Measurements from ENCODE around the gene SOX30.
A peak's percentile ranks its signal among the peaks of the same experiment; 100 is the strongest.
"Not testable (repeated sequence)": the region's sequence is repeated elsewhere in the genome, so short reads cannot be mapped to it uniquely, and the experiment has no call there.

Gene SOX30

GRCh38 chr5:157652377-157652692 is at the start of gene SOX30:
TSS of gene SOX30 (minus strand) at chr5:157652438. CDS start at chr5:157652078, 360 bp downstream.
- DNase-seq (ENCODE audit: low read depth in 4 of 4, low spot score in 1 of 4): no peak

- not testable (repeated sequence) for DNase-seq (ENCODE audit: low read depth in 4 of 4, low spot score in 1 of 4)
Observed at GRCh38 chr5:157698674-157699073, 46.4 kb upstream of the SOX30 start.

- DNase-seq (ENCODE audit: low read depth in 4 of 4, low spot score in 1 of 4): not testable (repeated sequence)
Observed at GRCh38 chr5:157696154-157696553, 43.9 kb upstream of the SOX30 start.

- not testable (repeated sequence) for DNase-seq (ENCODE audit: low read depth in 4 of 4, low spot score in 1 of 4)
Observed at GRCh38 chr5:157693816-157694215, 41.6 kb upstream of the SOX30 start.

GRCh38 chr5:157690690-157691433 is 38.6 kb upstream of the SOX30 start:
- DNase-seq (ENCODE audit: low read depth in 4 of 4, low spot score in 1 of 4): no peak

GRCh38 chr5:157689942-157690689 is 37.9 kb upstream of the SOX30 start:
- peak in 1 of 4 experiments; percentile 10 for DNase-seq (ENCODE audit: low read depth in 4 of 4, low spot score in 1 of 4)

- DNase-seq (ENCODE audit: low read depth in 4 of 4, low spot score in 1 of 4): no peak
Observed at GRCh38 chr5:157687198-157687554, 34.9 kb upstream of the SOX30 start.

GRCh38 chr5:157686276-157687197 is 34.3 kb upstream of the SOX30 start:
- not testable (repeated sequence) for DNase-seq (ENCODE audit: low read depth in 4 of 4, low spot score in 1 of 4)

GRCh38 chr5:157682257-157682656 is 30.0 kb upstream of the SOX30 start:
- no peak for DNase-seq (ENCODE audit: low read depth in 4 of 4, low spot score in 1 of 4)

- DNase-seq (ENCODE audit: low read depth in 4 of 4, low spot score in 1 of 4): no peak
Observed at GRCh38 chr5:157681048-157681447, 28.8 kb upstream of the SOX30 start.

GRCh38 chr5:157680239-157680638 is 28.0 kb upstream of the SOX30 start:
- no peak for DNase-seq (ENCODE audit: low read depth in 4 of 4, low spot score in 1 of 4)

- DNase-seq (ENCODE audit: low read depth in 4 of 4, low spot score in 1 of 4): no peak
Observed at GRCh38 chr5:157679801-157680200, 27.6 kb upstream of the SOX30 start.

- DNase-seq (ENCODE audit: low read depth in 4 of 4, low spot score in 1 of 4): no peak
Observed at GRCh38 chr5:157677931-157678330, 25.7 kb upstream of the SOX30 start.

- not testable (repeated sequence) for DNase-seq (ENCODE audit: low read depth in 4 of 4, low spot score in 1 of 4)
Observed at GRCh38 chr5:157674351-157674750, 22.1 kb upstream of the SOX30 start.

GRCh38 chr5:157672976-157673375 is 20.7 kb upstream of the SOX30 start:
- no peak for DNase-seq (ENCODE audit: low read depth in 4 of 4, low spot score in 1 of 4)

- no peak for DNase-seq (ENCODE audit: low read depth in 4 of 4, low spot score in 1 of 4)
Observed at GRCh38 chr5:157671592-157672330, 19.5 kb upstream of the SOX30 start.

- DNase-seq (ENCODE audit: low read depth in 4 of 4, low spot score in 1 of 4): peak in 1 of 4 experiments; percentile 4
Observed at GRCh38 chr5:157670662-157671591, 18.7 kb upstream of the SOX30 start, which contains the start of gene C5orf52. TSS of gene C5orf52 (plus strand) at chr5:157671533. CDS start at chr5:157671615, 82 bp downstream.

GRCh38 chr5:157669701-157670097 is 17.5 kb upstream of the SOX30 start:
- DNase-seq (ENCODE audit: low read depth in 4 of 4, low spot score in 1 of 4): no peak

- no peak for DNase-seq (ENCODE audit: low read depth in 4 of 4, low spot score in 1 of 4)
Observed at GRCh38 chr5:157668356-157668755, 16.1 kb upstream of the SOX30 start.
